CD4-positive, alpha-beta T cell treated with Interleukin-1 beta for 1 hour (primary cell): ENCODE measurements around the gene SNRNP200.
A peak's percentile ranks its signal among the peaks of the same experiment; 100 is the strongest.
"Not testable (repeated sequence)": the region's sequence is repeated elsewhere in the genome, so short reads cannot be mapped to it uniquely, and the experiment has no call there.

Experiments
- DNase-seq, 2 donors: peaks; one replicate each; pipeline ENCODE4 v3.0.0-alpha.2; 2020 to 2022

Gene SNRNP200

GRCh38 chr2:96325041-96325883, 19.9 kb upstream of the SNRNP200 start, which contains the start of gene ITPRIPL1:
ITPRIPL1 (plus strand) TSS chr2:96325317; CDS start chr2:96325840, 523 bp downstream.
- peak in 1 of 2 donors; percentile 30 for DNase-seq

- DNase-seq: peak in 1 of 2 donors; percentile 32
Observed at GRCh38 chr2:96324721-96325040, 19.3 kb upstream of the SNRNP200 start.

- DNase-seq: no peak
Observed at GRCh38 chr2:96323849-96324248, 18.5 kb upstream of the SNRNP200 start.

- DNase-seq: peak; percentile 14 to 22
Observed at GRCh38 chr2:96320728-96321622, 15.6 kb upstream of the SNRNP200 start.

GRCh38 chr2:96320326-96320725, 15.0 kb upstream of the SNRNP200 start:
- no peak for DNase-seq

- no peak for DNase-seq
Observed at GRCh38 chr2:96319396-96319795, 14.1 kb upstream of the SNRNP200 start.

- no peak for DNase-seq
Observed at GRCh38 chr2:96318723-96319122, 13.4 kb upstream of the SNRNP200 start.

GRCh38 chr2:96317584-96317997, 12.2 kb upstream of the SNRNP200 start:
- no peak for DNase-seq

- no peak for DNase-seq
Observed at GRCh38 chr2:96316999-96317398, 11.7 kb upstream of the SNRNP200 start.

GRCh38 chr2:96315400-96316071, 10.2 kb upstream of the SNRNP200 start:
- peak in 1 of 2 donors; percentile 24 for DNase-seq

GRCh38 chr2:96315005-96315399, 9.7 kb upstream of the SNRNP200 start:
- no peak for DNase-seq

GRCh38 chr2:96308248-96308647, 2.9 kb upstream of the SNRNP200 start:
- DNase-seq: no peak

- no peak for DNase-seq
Observed at GRCh38 chr2:96306370-96306769, 1.0 kb upstream of the SNRNP200 start.

- no peak for DNase-seq
Observed at GRCh38 chr2:96305979-96306308, 598 bp upstream of the SNRNP200 start.

GRCh38 chr2:96304606-96305005, 740 bp downstream of the SNRNP200 start:
- DNase-seq: no peak

GRCh38 chr2:96301865-96302264, 3.5 kb downstream of the SNRNP200 start:
- DNase-seq: no peak

- DNase-seq: no peak
Observed at GRCh38 chr2:96296925-96297324, 8.4 kb downstream of the SNRNP200 start.

GRCh38 chr2:96294271-96294670, 11.1 kb downstream of the SNRNP200 start:
- DNase-seq: not testable (repeated sequence)

- DNase-seq: no peak
Observed at GRCh38 chr2:96291751-96292150, 13.6 kb downstream of the SNRNP200 start.

- DNase-seq: no peak
Observed at GRCh38 chr2:96287273-96287856, 18.0 kb downstream of the SNRNP200 start.

- no peak for DNase-seq
Observed at GRCh38 chr2:96276787-96277499, 28.4 kb downstream of the SNRNP200 start.

GRCh38 chr2:96274355-96275056, 30.8 kb downstream of the SNRNP200 start:
- DNase-seq: no peak
